T-cell (primary cell): ENCODE measurements around the gene TBXA2R. TPM values are rescaled to one million over a fixed set of nuclear protein-coding genes. Genes with fewer than 3 reads are reported as not detected.

Experiments used
- ATAC-seq, 4 experiments: fragments of 200-7000 bp in 3 of 4; fragments of 150-1000 bp in 1 of 4; cut with Tn5 transposase; replicated peaks in 1 of 4; 1 replicate in 3 of 4; 2 replicates in 1 of 4; pipeline ENCODE4 v1.10.0; 2021; ENCODE audit warnings: moderate library complexity in 3 of 4, mild to moderate bottlenecking in 2 of 4, moderate number of reproducible peaks in 1 of 4
- CTCF ChIA-PET, 2 donors: fragments of 300-600 bp; sonication (Branson Sonifier 250); formaldehyde crosslinking; loops; one replicate each; lab custom pipeline; 2022; ENCODE audit warnings: antibody characterized with exemption in 2 of 2; lab: Charles Lee
- POLR2A ChIA-PET, 2 donors: fragments of 300-600 bp; sonication (Branson Sonifier 250); formaldehyde crosslinking; loops; one replicate each; lab custom pipeline; 2022; ENCODE audit warnings: antibody characterized with exemption in 2 of 2; lab: Charles Lee
- DNase-seq, 35 experiments: peaks; one replicate each; pipeline versions ENCODE4 v3.0.0 to v3.0.0-alpha.2; 2013 to 2023
- H3K27ac ChIP-seq: one replicate; pipeline ENCODE4 v1.5.1; 2013; ENCODE audit warnings: low read length
- H3K27me3 ChIP-seq, 2 experiments: replicated peaks in 1 of 2; 1 replicate in 1 of 2; 2 replicates in 1 of 2; pipeline versions ENCODE4 v1.6.1 to v1.7.0; 2013; ENCODE audit warnings: low read length in 1 of 2, mixed read lengths in 1 of 2; ENCODE audit not compliant: control insufficient read depth in 2 of 2, insufficient read depth in 2 of 2; ENCODE audit errors: extremely low read depth in 1 of 2
- H3K36me3 ChIP-seq, 2 donors: 1 replicate in 1 of 2; 2 replicates in 1 of 2; pipeline versions ENCODE4 v1.6.1 to v1.7.0; 2013; ENCODE audit warnings: low read length in 1 of 2; ENCODE audit not compliant: control insufficient read depth in 2 of 2, insufficient read depth in 1 of 2; ENCODE audit errors: extremely low read depth in 1 of 2
- H3K4me1 ChIP-seq, 2 experiments: 1 replicate in 1 of 2; 2 replicates in 1 of 2; pipeline versions ENCODE4 v1.6.1 to v1.7.0; 2013; ENCODE audit warnings: low read length in 2 of 2, mixed read lengths in 1 of 2; ENCODE audit not compliant: insufficient read depth in 2 of 2, control insufficient read depth in 1 of 2; ENCODE audit errors: extremely low read depth in 1 of 2
- H3K4me3 ChIP-seq, 2 donors: 1 replicate in 1 of 2; 2 replicates in 1 of 2; pipeline versions ENCODE4 v1.5.1 to v1.7.0; 2013; ENCODE audit warnings: mild to moderate bottlenecking in 2 of 2, low read length in 1 of 2, moderate library complexity in 1 of 2; ENCODE audit not compliant: control insufficient read depth in 1 of 2; ENCODE audit errors: extremely low read depth in 1 of 2
- H3K9me3 ChIP-seq: 2 replicates; pipeline ENCODE4 v1.7.0; 2013
- H3K27ac Mint-ChIP-seq, 2 donors: one replicate each; pipeline ENCODE4 v1.8.0; 2020 to 2021; ENCODE audit warnings: mild to moderate bottlenecking in 2 of 2, mixed read lengths in 2 of 2
- H3K27me3 Mint-ChIP-seq, 2 donors: one replicate each; pipeline ENCODE4 v1.8.0; 2021 to 2022; ENCODE audit warnings: mixed read lengths in 2 of 2
- H3K36me3 Mint-ChIP-seq: one replicate; pipeline ENCODE4 v1.8.0; 2021; ENCODE audit warnings: mixed read lengths
- H3K4me1 Mint-ChIP-seq, 3 donors: one replicate each; pipeline ENCODE4 v1.8.0; 2020 to 2022; ENCODE audit warnings: mixed read lengths in 3 of 3, mild to moderate bottlenecking in 1 of 3
- H3K4me3 Mint-ChIP-seq, 3 donors: one replicate each; pipeline ENCODE4 v1.8.0; 2020 to 2022; ENCODE audit warnings: mild to moderate bottlenecking in 3 of 3, mixed read lengths in 3 of 3, moderate library complexity in 3 of 3
- H3K9me3 Mint-ChIP-seq, 3 donors: one replicate each; pipeline ENCODE4 v1.8.0; 2020 to 2022; ENCODE audit warnings: mixed read lengths in 3 of 3
- WGBS: methylation state at CpG from one replicate; pipeline ENCODE4 v1.1.5; 2013; ENCODE audit warnings: missing lambda C conversion rate; ENCODE audit not compliant: insufficient coverage; 5-methylcytosine and 5-hydroxymethylcytosine counted together
- total RNA-seq, 35 experiments: library from RNA in 6 of 35; stranded (reverse) in 6 of 35; fragments of 120-200 nt in 1 of 35; gene quantifications; one replicate each; pipeline versions ENCODE4 v1.2.1 to v1.2.4 and lab custom pipeline; 2013 to 2026

The TBXA2R gene
- total RNA-seq, 5 donors from 2014 or later (not counting 1 experiment from before 2014, with no cell fraction given), result 2.4 to 11.2 (median 7.1) TPM

DNA sequence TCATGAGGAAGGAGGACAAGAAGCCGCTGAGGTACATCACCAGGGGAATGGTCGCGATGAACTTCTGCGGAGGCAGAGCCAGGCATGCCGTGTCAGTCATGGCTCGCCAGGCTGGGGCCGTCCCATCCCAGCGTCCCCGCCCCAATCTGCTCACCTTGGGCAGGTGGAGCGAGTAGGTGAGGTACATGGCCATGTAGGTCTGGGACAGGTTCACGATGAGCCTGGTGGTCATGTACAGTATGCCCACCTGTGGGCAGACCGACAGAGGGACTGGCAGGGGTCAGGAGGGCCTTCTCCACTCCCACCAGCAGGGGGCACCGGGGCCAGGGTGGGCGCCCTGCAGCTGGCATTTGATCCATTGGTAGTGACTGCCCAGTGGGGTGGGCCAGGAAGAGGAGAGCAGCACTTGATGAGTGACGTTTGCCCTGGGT lies 59.4 kb downstream of the TBXA2R start:
- Mint-ChIP-seq H3K4me1 (peaks cover 17 to 19% (median 17%) of the 10 kb centered on the region in 3 donors), H3K9me3 (no peaks in the 10 kb centered on the region)

DNA sequence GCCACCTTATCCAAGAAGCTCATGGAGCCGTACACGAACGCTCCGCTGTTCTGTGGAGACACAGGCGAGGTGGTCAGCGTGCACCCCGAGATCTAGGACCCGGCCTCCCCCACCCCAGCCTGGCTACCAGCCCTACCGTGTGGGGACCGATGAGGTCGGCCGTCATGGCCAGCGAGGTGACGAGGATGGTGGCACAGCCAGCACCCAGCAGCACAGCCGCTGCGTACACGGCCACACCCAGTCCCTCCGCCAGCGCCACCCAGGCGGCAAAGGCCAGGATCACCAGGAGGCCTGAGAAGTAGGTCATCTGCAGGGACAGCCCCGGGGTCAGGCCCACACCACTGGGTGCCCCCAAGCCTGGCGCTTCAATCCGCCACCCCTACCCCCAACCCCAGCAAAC lies 60.6 kb downstream of the TBXA2R start:
- no peaks in the 10 kb centered on the region for H3K9me3 Mint-ChIP-seq
- no peak overlapping the region for H3K4me3 Mint-ChIP-seq
- Histone ChIP-seq H3K36me3 (peaks cover 14 to 50% of the 10 kb centered on the region in 2 donors), H3K9me3 (no peaks in the 10 kb centered on the region), H3K27me3 (no peaks in the 10 kb centered on the region), H3K27ac (no peak overlapping the region), H3K4me3 (no peak overlapping the region), H3K4me1 (peaks cover 0 to 17% of the 10 kb centered on the region in 2 experiments)
- DNase-seq, result no peak
- ChIA-PET POLR2A (no interaction called here), CTCF (interaction anchor here (0.5 to 0.7 kb wide), 3 partner anchors 61 to 559 kb away, joined by 3 read pairs; no protein-coding TSS in a partner anchor)
- 94% methylated on average over 19 of the region's 23 CpGs for WGBS
- H3K4me1 Mint-ChIP-seq, result peaks cover 10 to 12% (median 12%) of the 10 kb centered on the region in 3 donors
- H3K27me3 Mint-ChIP-seq, result no peaks in the 10 kb centered on the region
- ATAC-seq, result no peak
- peaks cover 4% of the 10 kb centered on the region for H3K36me3 Mint-ChIP-seq
- H3K27ac Mint-ChIP-seq, result peak overlapping the region in 1 of 2 donors; percentile 49

More for the DNA sequence above, 59.4 kb downstream of the TBXA2R start:
- H3K27me3 ChIP-seq, result no peaks in the 10 kb centered on the region
- H3K4me3 ChIP-seq, result no peak overlapping the region
- CTCF ChIA-PET, result no interaction called here
- H3K4me3 Mint-ChIP-seq, result no peak overlapping the region
- H3K4me1 ChIP-seq, result peaks cover 0 to 27% of the 10 kb centered on the region in 2 experiments
- peaks cover 4% of the 10 kb centered on the region for H3K36me3 Mint-ChIP-seq
- no peak overlapping the region for H3K27ac Mint-ChIP-seq
- H3K27ac ChIP-seq, result no peak overlapping the region
- no peaks in the 10 kb centered on the region for H3K9me3 ChIP-seq
- peaks cover 14 to 50% of the 10 kb centered on the region in 2 donors for H3K36me3 ChIP-seq
- H3K27me3 Mint-ChIP-seq, result no peaks in the 10 kb centered on the region
- DNase-seq (peak in 3 of 35 experiments; percentile 26 to 41 (median 31)), ATAC-seq (peak in 2 of 4 experiments; percentile 21 to 26)
- 87% methylated on average over 15 of the region's 15 CpGs for WGBS
- POLR2A ChIA-PET, result interaction anchor here in 1 of 2 donors (0.6 kb wide), 1 partner anchor 30 kb away, joined by 10 read pairs; no protein-coding TSS in a partner anchor

DNA sequence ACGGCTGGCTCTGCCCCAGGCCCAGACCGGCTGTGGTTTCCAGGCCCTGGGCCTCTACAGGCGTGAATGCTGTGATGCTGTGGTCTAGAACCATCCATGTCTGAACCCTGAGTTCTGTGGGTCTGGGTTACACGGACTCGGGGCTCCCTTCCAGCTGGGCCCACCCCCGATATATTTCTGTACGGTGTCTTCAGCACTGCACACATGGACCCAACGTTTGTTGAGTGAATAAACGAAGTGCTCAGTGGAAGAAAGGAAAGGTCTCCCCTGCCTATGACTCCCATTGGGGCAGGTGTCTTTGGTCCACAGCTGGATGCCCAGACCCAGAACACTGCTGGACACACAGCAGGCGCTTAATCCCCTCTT lies 61.0 kb downstream of the TBXA2R start:
- WGBS, result 76% methylated on average over 10 of the region's 10 CpGs
- no peak for DNase-seq
- H3K4me3 Mint-ChIP-seq, result no peak overlapping the region
- ChIA-PET CTCF (interaction anchor here (0.8 to 1.3 kb wide), 2 partner anchors 11 to 46 kb away, joined by 3 to 5 read pairs; no protein-coding TSS in a partner anchor), POLR2A (no interaction called here)
- H3K27me3 Mint-ChIP-seq, result no peaks in the 10 kb centered on the region
- H3K4me3 ChIP-seq, result no peak overlapping the region
- peaks cover 4% of the 10 kb centered on the region for H3K36me3 Mint-ChIP-seq
- no peak overlapping the region for H3K27ac ChIP-seq
- peak overlapping the region in 1 of 2 donors; percentile 49 for H3K27ac Mint-ChIP-seq
- peaks cover 0 to 15% of the 10 kb centered on the region in 2 experiments for H3K4me1 ChIP-seq
- no peaks in the 10 kb centered on the region for H3K9me3 ChIP-seq
- ATAC-seq, result peak in 2 of 4 experiments; percentile 5 to 13
- H3K4me1 Mint-ChIP-seq, result peaks cover 9 to 10% (median 10%) of the 10 kb centered on the region in 3 donors
- no peaks in the 10 kb centered on the region for H3K9me3 Mint-ChIP-seq
- H3K36me3 ChIP-seq, result peaks cover 10 to 46% of the 10 kb centered on the region in 2 donors
- no peaks in the 10 kb centered on the region for H3K27me3 ChIP-seq

DNA sequence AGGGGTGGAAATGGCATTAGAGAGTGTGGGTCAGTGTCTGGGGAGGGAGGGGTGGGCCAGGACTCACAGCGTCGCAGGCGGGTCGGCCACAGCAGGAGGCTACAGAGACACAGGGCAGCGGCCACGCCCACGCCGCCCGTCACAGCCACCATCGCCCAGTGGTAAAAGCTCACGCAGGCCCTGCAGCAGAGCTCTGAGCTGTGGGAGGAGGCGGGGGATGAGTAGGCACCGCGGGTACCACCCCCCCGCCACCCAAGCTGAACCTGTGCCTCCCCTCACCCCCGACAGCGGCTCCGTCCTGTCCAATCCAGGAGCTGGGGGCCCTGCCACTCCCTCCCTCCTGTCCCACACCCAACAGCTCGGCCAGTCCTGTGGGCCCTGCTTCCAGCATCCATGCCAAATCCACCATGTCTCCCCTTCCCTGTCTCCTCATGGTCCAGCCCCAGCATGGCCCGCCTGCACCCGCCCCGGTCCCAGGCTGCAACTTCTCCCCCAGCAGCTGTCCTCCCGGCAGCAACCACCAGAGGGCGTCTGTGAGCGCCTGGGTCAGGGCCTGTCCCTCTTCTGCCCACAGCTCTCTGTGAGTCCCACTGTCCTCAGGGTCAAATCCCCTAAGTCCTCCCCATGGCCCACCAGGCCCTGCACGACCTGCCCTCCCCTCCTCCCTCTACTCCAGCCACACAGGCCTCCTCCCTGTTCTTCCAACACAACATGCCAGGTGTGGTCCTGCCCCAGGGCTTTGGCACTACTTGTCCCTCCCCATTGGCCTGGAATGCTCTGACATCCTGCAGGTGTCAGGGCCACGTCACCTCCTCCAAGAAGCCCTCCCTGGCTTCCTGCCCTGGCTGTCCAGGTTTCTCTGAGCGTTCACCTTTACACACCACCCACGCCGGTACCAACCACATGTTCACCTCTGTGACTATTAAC lies 61.7 kb downstream of the TBXA2R start:
- ATAC-seq (peak; percentile 62 to 73 (median 70)), DNase-seq (peak; percentile 29 to 83 (median 69))
- H3K9me3 Mint-ChIP-seq, result no peaks in the 10 kb centered on the region
- Histone ChIP-seq H3K9me3 (no peaks in the 10 kb centered on the region), H3K36me3 (peaks cover 10 to 44% of the 10 kb centered on the region in 2 donors), H3K27me3 (no peaks in the 10 kb centered on the region), H3K4me1 (peaks cover 0 to 15% of the 10 kb centered on the region in 2 experiments), H3K4me3 (no peak overlapping the region), H3K27ac (no peak overlapping the region)
- WGBS, result 63% methylated on average over 26 of the region's 30 CpGs
- no peak overlapping the region for H3K4me3 Mint-ChIP-seq
- H3K4me1 Mint-ChIP-seq, result peaks cover 9 to 10% (median 10%) of the 10 kb centered on the region in 3 donors
- CTCF ChIA-PET, result interaction anchor here (0.6 to 1.3 kb wide), 3 partner anchors 12 to 46 kb away, joined by 3 to 5 read pairs (median 4); no protein-coding TSS in a partner anchor
- POLR2A ChIA-PET, result interaction anchor here in 1 of 2 donors (1.0 kb wide), 1 partner anchor 12 kb away, joined by 3 read pairs; no protein-coding TSS in a partner anchor
- H3K36me3 Mint-ChIP-seq, result peaks cover 4% of the 10 kb centered on the region
- no peaks in the 10 kb centered on the region for H3K27me3 Mint-ChIP-seq
- H3K27ac Mint-ChIP-seq, result peak overlapping the region; percentile 8 to 48

Other genes with a start within 250 kb of the TBXA2R start
- 10 to 100 TPM; 27.1 to 41.7 (median 37.2) TPM for gene NFIC, start 240.3 kb downstream of the TBXA2R start, total RNA-seq
- gene SMIM24, start 126.3 kb downstream of the TBXA2R start, total RNA-seq, result 1 to 10 TPM in 1 of 5 donors, under 1 TPM in 3, not detected in 1; 0.33 to 1.3 (median 0.78) TPM
- gene SMIM44, start 123.4 kb downstream of the TBXA2R start, total RNA-seq, result not detected
- 10 to 100 TPM in 3 of 5 donors, 1 to 10 TPM in 2; 5.0 to 12.3 (median 11.1) TPM for gene DOHH, start 106.2 kb downstream of the TBXA2R start, total RNA-seq
- gene FZR1, start 100.6 kb downstream of the TBXA2R start, total RNA-seq, result 10 to 100 TPM; 74.0 to 85.6 (median 77.8) TPM
- gene TEKTIP1, start 67.7 kb downstream of the TBXA2R start, total RNA-seq, result 10 to 100 TPM in 3 of 5 donors, 1 to 10 TPM in 2; 7.7 to 12.4 (median 10.3) TPM
- 100 to 1,000 TPM in 3 of 5 donors, 10 to 100 TPM in 2; 81.2 to 147 (median 141) TPM for gene MFSD12, start 49.3 kb downstream of the TBXA2R start, total RNA-seq
- gene HMG20B, start 33.9 kb downstream of the TBXA2R start, total RNA-seq, result 10 to 100 TPM; 38.0 to 81.6 (median 74.7) TPM
- 1 to 10 TPM; 1.5 to 4.3 (median 2.7) TPM for gene GIPC3, start 21.4 kb downstream of the TBXA2R start, total RNA-seq
- 10 to 100 TPM; 25.9 to 59.0 (median 55.8) TPM for gene CACTIN, start 19.9 kb upstream of the TBXA2R start, total RNA-seq
- gene PIP5K1C, start 93.6 kb upstream of the TBXA2R start, total RNA-seq, result 10 to 100 TPM; 25.6 to 35.0 (median 32.1) TPM
- gene TJP3, start 101.5 kb upstream of the TBXA2R start, total RNA-seq, result 10 to 100 TPM; 12.6 to 28.9 (median 19.4) TPM
- gene APBA3, start 154.8 kb upstream of the TBXA2R start, total RNA-seq, result 10 to 100 TPM; 57.3 to 99.0 (median 78.2) TPM
- 10 to 100 TPM; 46.9 to 77.8 (median 52.2) TPM for gene MRPL54, start 155.8 kb upstream of the TBXA2R start, total RNA-seq
- gene RAX2, start 165.4 kb upstream of the TBXA2R start, total RNA-seq, result not detected
- gene MATK, start 179.5 kb upstream of the TBXA2R start, total RNA-seq, result 10 to 100 TPM in 4 of 5 donors, 1 to 10 TPM in 1; 9.2 to 41.4 (median 20.6) TPM